GM13976 (cell line): ENCODE measurements around the gene CCPG1.

ENCODE experiments used
- DNase-seq: peaks from one replicate; pipeline ENCODE4 v3.0.0; 2012; ENCODE audit warnings: low spot score
- CTCF ChIP-seq: IDR thresholded peaks from 2 replicates; pipeline ENCODE4 v1.5.1; 2012; ENCODE audit warnings: borderline replicate concordance, mild to moderate bottlenecking; ENCODE audit not compliant: insufficient read depth; ENCODE audit errors: extremely low read depth, missing control alignments, control extremely low read depth
- in situ Hi-C: fragments of 300-500 bp; cut with MboI; formaldehyde crosslinking; loops from one replicate; pipeline ENCODE4 v1.12.0; 2022; ENCODE audit warnings: low sequenced_read_pairs, mixed read lengths, inconsistent platforms; ENCODE audit not compliant: unreplicated experiment

Gene CCPG1

GRCh38 chr15:55358471-55358870 is 49.7 kb downstream of the CCPG1 start:
- in situ Hi-C loops = no loop called here

GRCh38 chr15:55357774-55358173 is 50.4 kb downstream of the CCPG1 start:
- DNase-seq = no peak
- TF ChIP-seq CTCF = no peak
- in situ Hi-C loops = no loop called here

More at GRCh38 chr15:55358471-55358870, 49.7 kb downstream of the CCPG1 start:
- TF ChIP-seq CTCF = no peak
- no peak for DNase-seq

- no peak for TF ChIP-seq CTCF
- in situ Hi-C loops = no loop called here
- DNase-seq = no peak
Observed at GRCh38 chr15:55356985-55357585, 51.1 kb downstream of the CCPG1 start.

GRCh38 chr15:55353025-55353424 is 55.1 kb downstream of the CCPG1 start:
- DNase-seq = no peak
- in situ Hi-C loops = no loop called here
- TF ChIP-seq CTCF = no peak

- no peak for TF ChIP-seq CTCF
- no peak for DNase-seq
- in situ Hi-C loops = no loop called here
Observed at GRCh38 chr15:55349282-55349681, 58.9 kb downstream of the CCPG1 start.

- DNase-seq = no peak
- no peak for TF ChIP-seq CTCF
- in situ Hi-C loops = no loop called here
Observed at GRCh38 chr15:55348281-55348778, 59.8 kb downstream of the CCPG1 start.
